Muscle of arm (tissue), 12 donors: Measurements from ENCODE around the gene UBR4. TPM values are rescaled to one million over a fixed set of nuclear protein-coding genes. Genes with fewer than 3 reads are reported as not detected.

ENCODE experiments used
- DNase-seq: peaks from one replicate; pipeline ENCODE4 v3.0.0-alpha.2; 2013
- polyA plus RNA-seq, 12 donors: library from polyadenylated mRNA; unstranded; fragments of 120-200 nt; gene quantifications; one replicate each; pipeline ENCODE4 v1.2.1, GENCODE V29; 2013; ENCODE audit not compliant: insufficient read length in 12 of 12

Gene UBR4
- polyA plus RNA-seq, 12 donors: 63.1 to 98.9 (median 78.6) TPM; not detected in 1

- no peak for DNase-seq
Observed at GRCh38 chr1:19073311-19074186, 136.5 kb downstream of the UBR4 start.

GRCh38 chr1:19072285-19072981 lies 137.6 kb downstream of the UBR4 start:
- DNase-seq: no peak

GRCh38 chr1:19071674-19072281 lies 138.3 kb downstream of the UBR4 start:
- no peak for DNase-seq

- DNase-seq: no peak
Observed at GRCh38 chr1:19070891-19071621, 139.0 kb downstream of the UBR4 start.

- DNase-seq: no peak
Observed at GRCh38 chr1:19070197-19070651, 139.8 kb downstream of the UBR4 start.

GRCh38 chr1:19068639-19069276 lies 141.3 kb downstream of the UBR4 start:
- DNase-seq: no peak

- no peak for DNase-seq
Observed at GRCh38 chr1:19067912-19068638, 142.0 kb downstream of the UBR4 start.

- DNase-seq: no peak
Observed at GRCh38 chr1:19067182-19067911, 142.7 kb downstream of the UBR4 start.

- DNase-seq: no peak
Observed at GRCh38 chr1:19066874-19067181, 143.2 kb downstream of the UBR4 start.

- no peak for DNase-seq
Observed at GRCh38 chr1:19066248-19066873, 143.7 kb downstream of the UBR4 start.

GRCh38 chr1:19065526-19066247 lies 144.4 kb downstream of the UBR4 start:
- no peak for DNase-seq

GRCh38 chr1:19064906-19065450 lies 145.1 kb downstream of the UBR4 start:
- no peak for DNase-seq

- DNase-seq: no peak
Observed at GRCh38 chr1:19063122-19063521, 146.9 kb downstream of the UBR4 start.

GRCh38 chr1:19062258-19063029 lies 147.6 kb downstream of the UBR4 start:
- no peak for DNase-seq

- no peak for DNase-seq
Observed at GRCh38 chr1:19061798-19062197, 148.3 kb downstream of the UBR4 start.

GRCh38 chr1:19061343-19061742 lies 148.7 kb downstream of the UBR4 start:
- DNase-seq: no peak

GRCh38 chr1:19059773-19060172 lies 150.3 kb downstream of the UBR4 start:
- DNase-seq: no peak

- DNase-seq: no peak
Observed at GRCh38 chr1:19058476-19058797, 151.6 kb downstream of the UBR4 start.
